ENCODE results near the gene FGF19.
A peak's percentile ranks its signal among the peaks of the same experiment; 100 is the strongest.
"Not testable (repeated sequence)": the region's sequence is repeated elsewhere in the genome, so short reads cannot be mapped to it uniquely, and the experiment has no call there.

Gene FGF19

DNA sequence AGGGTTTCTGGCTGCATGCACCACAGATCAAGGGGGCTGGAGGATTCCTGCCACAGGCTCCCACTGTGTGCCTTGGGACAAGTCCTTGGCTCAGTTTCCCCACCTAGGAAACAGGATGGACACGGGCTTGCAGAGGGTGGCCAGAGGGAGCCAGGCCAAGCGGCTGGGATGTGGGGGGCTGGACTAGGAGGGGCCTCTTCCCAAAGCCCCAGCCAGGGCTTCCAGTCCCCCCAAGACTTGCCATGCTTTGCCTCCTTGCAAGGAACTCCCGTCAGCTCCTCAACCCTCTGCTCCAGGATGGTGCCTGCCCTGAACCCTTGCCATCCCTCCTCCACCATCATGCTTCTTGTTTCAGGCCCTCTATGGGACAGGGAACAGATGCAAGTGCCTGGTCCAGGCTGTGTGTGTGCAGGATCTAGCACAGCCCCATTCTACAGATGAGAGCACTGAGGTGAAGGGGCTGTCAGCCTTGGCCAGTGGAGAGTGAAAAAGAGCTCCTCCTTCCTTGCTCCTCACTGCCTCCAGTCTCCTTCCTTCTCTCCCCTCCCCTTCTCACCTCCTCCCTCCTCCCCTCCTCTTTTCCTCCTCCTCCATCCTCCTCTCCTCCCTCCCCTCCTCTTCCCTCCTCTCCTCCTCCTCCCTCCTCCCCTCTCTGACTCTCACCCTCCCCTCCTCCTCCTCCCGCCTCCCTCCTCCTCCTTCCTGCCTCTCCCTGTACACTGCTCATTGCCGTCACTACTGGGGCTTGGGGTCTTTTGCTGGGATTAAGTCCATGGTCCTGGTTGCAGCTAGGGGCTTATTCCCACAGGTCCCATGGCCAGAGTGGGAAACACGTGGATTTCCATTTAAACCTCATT is 13.3 kb upstream of the FGF19 start:
- DNase-seq = no peak

DNA sequence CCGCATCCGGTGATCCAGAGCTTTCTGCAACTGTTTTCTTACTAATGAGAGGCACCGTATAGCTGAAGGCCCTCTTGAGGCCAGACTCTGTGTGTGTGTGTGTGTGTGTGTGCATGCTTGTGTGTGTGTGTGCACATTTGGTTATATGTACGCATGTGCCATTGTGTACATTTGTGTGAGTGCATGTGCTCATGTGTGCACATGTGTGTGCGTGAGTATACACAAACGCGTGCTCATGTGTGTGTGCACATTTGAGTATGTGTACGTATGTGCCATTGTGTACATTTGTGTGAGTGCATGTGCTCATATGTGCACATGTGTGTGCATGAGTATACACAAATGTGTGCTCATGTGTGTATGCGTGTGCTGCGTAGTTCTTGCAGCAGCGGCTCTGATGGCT is 12.3 kb upstream of the FGF19 start:
- DNase-seq = no peak

DNA sequence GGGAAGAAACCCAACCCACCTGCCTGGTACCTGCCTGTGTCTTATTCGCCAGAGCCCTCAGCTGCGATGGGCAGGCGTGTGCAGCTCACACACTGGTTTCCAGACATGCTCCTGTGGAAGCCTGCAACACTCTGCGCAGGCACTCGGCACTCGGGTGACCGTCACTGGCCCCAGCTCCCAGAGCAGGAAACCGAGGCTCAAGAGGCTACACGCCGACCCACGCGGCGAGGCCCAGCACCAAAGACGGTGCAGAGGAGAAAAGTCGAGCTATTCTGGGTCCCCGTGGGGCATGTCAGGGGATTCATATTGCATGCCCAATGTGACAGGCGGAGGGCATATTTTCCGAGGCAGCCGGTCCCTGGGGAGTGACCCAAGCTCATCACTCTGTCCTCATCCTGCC is 11.6 kb upstream of the FGF19 start:
- DNase-seq = no peak

DNA sequence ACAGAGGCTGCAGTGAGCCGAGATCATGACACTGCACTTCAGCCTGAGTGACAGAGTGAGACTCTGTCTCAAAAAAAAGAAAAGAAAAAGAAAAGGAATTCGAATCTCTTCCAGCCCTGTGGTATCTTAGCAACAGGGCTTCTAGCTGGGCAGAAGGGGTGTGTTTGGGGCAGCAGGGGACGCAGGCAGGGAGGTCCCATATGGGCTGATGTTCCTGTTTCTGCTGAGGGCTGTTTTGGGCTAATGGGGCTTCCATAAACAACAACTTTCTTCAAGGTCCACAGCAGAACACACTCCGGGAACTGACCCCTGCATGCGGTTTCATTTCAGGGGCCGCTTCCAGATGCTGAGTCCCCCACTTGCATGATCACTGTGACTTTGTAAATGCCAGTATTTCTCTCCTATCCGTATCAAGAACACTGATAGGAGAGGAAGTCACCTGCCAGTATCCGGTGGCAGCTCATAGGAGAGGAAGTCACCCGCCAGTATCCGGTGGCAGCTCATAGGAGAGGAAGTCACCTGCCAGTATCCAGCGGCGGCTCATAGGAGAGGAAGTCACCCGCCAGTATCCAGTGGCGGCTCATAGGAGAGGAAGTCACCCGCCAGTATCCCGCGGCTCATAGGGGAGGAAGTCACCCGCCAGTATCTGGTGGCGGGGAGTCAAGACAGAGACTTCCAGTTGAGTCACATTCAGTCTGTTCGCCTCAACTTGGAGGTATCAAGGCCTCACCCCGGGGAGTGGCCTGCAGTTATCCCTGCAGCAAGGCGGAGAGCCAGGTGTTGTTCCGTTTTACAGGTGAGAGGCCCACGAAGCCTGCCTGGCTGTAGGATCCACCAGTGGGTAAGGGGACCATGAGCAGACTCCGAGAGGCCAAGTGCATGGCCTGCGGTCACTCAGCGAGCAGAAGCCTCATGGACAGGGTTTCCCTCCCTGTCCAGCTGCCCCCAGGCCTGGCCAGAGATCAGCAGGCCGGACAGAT is 8.3 kb upstream of the FGF19 start:
- DNase-seq = no peak

DNA sequence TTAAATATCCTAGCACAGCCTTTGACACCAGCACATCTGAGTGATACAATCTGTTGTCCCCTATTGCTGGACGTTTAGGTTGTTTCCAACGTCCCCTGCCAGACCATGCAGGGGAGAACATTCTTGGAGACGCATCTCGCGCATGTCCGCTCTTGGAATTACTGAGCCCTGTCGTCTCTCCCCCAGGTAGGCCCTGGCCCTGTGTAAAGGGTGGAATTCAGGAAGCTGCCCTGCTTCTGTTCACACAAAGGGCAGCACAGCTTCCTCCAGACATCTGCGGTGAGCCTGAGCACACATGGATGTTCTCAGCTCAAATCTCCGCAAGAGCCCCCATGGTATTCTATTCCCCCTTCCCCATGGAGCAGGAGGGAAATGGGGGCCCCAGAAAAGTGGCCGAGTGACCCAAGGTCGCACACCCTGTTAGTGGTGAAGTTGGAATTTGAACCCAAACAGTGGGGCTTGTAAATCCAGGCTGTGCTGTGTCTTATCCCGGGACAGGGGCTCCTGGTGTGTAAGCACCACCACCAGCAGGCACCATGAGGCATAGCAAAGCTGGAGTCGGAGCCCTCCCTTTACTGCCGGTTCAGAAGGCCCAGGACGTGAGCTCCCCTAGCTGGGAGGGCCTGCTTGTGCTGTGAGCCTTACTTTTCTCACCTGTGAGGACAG is 5.0 kb upstream of the FGF19 start:
- DNase-seq = no peak

DNA sequence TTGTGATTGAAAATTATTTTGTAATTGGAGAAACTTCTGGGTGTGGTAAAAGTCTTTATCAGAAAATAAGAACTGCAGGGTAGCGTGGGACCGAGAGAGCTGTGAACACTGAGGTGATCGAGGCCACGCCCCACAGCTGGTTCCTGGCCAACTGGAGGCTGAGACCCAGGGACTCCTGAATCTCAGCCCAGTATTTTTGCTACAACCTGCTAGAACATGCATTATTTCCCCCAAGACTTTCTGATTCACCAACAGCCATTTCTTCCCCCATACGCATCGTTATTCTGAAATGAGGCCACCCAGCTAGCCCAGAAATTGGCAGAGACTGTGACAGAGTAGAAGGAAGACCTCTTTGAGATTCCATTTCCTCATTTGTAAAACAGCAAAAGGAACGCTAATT is 3.4 kb upstream of the FGF19 start:
- DNase-seq = peak; percentile 28

DNA sequence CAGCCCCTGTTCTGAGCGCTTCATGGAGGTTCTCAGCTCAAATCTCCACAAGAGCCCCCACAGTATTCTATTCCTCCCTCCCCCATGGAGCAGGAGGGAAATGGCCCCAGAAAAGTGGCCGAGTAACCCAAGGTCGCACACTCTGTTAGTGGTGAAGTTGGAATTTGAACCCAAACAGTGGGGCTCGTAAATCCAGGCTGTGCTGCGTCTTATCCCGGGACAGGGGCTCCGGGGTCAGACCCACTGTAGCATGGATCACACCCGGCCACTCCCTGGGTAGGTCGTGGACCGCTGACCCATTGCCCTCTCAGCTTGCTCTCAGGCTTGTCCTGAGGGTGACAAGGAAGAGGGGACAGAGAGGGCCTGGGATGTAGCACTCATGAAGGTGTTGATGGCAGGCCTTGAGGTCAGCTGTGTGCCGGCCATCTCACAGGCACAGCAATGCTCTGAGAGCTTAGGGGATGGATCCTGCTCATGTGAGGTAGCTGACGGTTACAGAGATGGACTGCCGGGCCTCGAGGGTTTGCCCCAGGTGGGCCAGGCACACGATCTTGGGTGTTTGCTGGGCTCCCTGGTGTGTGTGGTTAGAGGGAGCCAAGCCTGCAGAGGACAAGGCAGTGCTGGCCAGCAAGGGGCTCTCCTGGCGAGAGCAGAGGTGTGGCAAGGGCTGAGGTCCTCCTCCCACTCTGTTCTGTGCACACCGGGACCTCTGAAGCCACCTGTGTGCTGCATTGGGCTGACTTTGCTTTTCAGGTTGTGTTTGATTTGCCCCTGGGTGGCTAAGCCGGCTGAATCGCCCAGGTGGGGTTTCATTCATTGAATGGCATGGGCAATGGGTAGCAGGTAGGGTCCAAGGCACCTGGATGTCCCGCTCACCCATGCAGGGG is 2.3 kb upstream of the FGF19 start:
- no peak for DNase-seq

DNA sequence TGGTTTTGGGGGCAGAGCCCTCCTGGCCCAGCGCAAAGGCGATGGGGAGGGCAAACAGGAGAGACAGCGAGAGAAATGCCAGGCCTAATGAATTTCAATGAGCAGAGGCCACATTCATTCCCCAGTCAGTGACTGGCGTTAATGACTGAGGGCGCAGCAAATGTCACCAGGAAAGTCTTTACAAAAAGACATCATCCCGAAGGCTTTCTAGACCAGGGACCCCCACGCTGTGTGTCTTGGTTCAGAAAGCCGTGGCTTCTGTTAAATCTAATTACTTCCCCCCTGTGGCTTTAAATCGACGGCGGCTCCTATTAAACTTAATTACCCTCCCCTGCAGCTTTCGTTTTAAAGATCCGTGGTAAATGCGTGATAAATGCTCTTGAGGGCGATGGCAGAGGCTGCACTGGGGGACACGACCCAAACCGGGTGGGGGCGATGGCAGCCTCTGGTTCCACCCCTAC is 1.6 kb upstream of the FGF19 start:
- DNase-seq = no peak

DNA sequence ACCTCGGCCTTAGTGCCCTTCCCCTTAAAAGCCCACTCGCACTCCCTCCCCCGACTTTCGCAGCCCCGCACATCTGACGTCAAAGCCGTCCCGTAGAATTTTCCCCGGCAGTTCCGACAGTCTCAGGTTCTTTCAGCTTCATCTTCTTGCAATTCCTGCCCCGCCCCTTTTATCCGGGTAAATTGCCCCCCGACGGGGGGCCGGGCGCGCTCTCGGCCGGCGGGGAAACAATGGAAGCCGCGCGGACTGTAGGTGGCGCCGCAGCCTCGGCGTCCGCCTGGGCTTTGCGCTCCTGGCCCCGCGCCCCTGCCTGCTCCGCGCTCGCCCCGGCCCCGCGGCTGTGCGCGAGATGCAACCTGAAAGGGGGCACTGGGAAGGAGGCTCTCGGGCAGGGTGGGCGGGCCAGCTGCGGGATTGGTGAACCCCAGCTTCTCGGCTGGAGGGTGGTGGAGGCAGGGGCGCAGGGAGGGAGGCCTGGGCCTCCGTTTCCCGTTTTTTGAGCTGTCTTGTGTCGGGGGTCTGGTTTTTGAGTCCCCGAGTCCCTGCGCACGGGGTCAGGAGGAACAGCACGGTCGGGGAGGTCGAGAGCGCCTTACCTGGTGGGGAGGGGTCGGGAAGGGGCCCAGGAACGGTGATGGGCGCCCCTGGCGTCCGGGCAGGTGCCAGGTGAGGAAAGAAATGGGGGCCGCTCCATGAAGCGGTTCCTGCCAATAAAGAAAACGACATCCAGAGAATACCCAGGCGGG is 859 bp upstream of the FGF19 start:
- peak; percentile 32 for DNase-seq

DNA sequence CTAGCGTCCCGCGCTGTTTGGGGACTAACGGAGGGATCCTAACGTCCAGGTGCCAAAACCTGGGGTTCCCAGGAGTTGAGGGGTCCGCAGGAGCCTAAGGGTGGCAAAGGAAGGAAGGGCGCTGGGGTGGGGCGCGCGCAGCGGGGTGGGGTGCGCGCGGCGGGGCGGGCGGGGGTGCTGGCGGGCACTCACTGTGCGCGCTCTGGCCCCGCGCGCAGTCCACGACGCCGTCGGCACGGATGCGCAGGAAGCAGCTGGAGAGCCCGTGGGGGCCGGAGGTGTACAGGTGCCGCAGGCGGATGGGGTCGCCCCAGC is 412 bp downstream of the FGF19 start:
- DNase-seq = no peak

DNA sequence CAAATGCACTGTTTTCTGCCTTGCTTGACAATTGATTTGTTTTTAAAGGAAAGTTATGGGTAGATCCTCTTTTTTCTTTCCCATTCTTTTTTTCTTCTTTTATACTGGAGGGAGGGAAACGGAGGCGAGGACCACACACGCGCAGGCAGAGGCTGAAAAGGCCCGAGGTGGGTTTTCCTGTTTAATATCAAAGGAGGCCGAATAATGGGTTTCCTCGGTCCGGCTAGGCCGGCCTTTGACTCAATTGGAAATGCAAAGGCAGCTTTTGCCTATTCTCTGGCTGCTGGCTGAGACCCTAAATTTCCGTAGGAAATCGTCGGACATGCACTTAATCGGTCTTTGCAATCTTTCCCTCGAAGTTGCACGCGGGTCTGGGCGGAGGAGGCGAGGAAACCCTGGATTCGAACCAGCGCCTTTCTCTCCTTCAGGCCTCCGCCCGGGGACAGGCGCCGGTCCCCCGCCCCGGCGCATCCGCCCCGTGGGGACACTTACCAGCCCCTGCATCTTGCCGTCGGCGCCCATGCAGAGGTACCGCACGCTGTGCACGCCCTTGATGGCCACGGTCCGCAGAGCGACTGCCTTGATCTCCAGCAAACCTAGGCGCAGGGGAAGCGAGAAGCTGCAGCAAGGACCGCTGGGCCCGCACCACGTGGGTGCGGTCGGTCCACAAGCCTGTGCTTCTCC is 911 bp downstream of the FGF19 start:
- no peak for DNase-seq

DNA sequence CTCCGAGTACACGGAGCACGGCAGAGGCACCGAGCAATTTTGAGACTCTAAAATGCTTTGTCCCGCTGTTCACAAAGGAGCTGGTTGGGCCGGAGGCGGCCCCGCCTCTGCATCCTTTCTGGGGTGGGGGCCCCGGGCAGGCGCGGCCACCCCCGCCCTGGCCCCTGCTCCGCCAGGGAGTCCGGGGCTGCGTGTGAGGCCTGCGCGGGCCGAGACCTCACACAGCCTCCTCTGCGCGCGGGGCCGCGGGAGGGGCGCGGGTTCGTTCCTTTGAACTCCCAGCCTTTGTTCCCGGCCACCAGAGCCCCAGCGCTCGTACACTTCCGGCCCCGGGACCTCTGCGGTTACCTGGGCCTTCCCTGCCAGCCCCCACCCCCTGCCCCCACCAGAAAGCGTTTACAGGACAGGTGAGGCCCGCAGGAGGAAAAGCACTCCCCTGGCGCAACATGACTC is 1.6 kb downstream of the FGF19 start:
- DNase-seq = no peak

DNA sequence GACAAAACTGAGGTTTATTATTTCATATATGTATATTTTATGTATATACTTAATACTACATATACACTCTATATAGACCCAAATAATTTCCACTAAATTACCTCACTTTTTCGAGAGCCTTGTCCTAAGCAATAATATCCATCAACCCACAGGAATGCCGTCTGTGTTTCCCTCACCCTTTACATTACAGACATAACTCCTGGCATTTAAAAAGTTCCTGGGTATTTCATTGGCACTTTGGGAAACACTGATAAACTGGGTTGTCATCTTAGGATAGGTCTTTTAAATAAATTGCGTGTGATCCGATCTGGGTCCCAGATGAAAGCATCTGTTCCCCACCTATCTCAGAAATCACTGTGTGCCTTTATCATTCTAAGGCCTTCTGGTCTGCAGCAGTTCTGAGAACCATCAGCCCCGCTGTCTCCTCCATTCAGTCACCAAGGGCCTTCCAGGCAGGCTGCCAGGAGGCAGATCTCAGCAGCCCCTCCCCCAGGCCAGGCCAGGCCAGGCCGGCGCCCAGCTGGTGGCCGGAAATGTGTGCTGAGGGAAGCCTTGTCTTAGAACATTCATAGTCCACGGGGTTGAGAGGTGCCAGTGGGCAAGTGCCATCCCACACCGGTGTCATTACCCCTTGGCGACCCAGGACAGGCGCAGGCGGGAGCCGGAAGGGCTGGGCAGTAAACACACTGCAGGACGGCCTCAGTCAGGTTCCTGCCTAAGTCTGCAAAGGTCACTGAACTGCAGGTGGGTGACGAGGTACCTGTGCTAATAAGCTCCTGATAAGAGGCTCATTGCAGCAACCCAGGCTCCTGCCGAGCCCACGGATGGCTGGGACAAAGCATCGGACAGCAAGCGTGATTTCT is 3.3 kb downstream of the FGF19 start:
- DNase-seq = peak; percentile 37

DNA sequence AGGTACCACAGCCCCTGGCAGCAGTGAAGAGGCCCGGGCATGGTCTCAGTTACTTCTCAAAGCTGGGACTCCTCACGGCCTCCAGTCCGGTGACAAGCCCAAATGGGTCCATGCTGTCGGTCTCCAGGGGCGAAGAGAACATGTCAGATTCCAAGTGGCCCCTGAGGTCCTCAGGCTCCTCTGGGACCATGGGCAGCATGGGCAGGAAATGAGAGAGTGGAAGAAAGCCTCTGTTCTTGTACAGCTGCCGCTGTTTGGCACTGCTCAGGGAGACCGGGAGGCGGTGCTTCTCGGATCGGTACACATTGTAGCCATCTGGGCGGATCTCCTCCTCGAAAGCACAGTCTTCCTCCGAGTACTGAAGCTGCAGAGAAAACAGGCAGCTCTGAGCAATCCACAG is 4.6 kb downstream of the FGF19 start:
- no peak for DNase-seq

DNA sequence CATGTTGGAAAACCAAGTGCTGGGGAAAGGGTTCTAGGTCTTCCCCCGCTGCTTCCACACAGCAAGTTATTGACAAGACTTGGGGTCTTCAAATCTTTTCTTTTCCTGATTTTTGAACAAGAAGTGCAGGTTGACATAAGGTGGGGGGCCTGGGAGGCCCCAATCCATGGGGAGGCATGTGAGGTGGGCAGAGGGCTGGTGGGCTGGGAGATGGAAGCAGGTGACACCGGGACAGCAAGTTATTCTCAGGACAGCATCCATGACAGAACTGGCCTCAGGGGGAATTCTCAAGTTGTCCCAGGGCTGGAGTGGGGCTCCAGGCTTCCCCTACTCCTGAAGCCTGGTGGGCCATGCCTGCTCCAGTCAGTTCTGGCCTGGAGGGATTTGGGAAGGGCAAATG is 5.5 kb downstream of the FGF19 start:
- DNase-seq = no peak

DNA sequence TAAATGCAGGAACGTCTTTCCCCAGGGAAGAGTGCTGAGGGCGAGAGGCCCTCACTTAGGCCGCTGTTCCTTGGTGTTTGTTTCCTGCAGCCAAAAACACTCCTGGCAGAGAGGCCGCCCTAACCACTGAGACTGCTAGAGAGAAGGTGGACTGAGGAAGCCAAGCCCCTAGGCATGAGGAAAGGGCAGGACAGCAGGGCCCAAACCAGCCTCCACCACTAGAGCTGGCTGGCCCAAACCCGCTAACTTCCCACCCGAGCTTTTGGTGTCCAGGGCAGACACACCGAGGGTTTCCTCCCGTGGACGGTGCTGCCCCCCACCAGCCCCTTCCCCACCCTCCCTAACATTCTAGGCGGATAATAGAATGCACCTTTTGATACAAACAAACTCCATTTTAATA is 6.0 kb downstream of the FGF19 start:
- DNase-seq = no peak

DNA sequence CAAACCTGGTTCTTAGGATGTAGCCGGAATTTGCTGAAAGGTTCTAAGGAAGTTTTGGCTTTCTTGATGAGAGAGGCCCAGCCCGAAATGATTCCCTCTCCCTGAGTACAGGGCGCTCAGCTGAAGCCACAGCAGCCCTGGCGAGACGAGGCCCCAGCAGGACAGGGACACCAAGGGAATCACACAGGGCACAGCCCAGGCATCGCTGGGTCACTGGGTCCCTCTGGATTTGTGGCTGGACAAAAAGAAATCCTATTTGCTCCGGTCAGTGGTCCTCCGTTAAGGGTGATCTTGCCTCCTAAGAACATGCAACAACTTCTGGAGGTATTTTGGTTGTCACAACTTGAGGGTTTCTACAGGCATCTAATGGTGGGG is 6.4 kb downstream of the FGF19 start:
- no peak for DNase-seq

DNA sequence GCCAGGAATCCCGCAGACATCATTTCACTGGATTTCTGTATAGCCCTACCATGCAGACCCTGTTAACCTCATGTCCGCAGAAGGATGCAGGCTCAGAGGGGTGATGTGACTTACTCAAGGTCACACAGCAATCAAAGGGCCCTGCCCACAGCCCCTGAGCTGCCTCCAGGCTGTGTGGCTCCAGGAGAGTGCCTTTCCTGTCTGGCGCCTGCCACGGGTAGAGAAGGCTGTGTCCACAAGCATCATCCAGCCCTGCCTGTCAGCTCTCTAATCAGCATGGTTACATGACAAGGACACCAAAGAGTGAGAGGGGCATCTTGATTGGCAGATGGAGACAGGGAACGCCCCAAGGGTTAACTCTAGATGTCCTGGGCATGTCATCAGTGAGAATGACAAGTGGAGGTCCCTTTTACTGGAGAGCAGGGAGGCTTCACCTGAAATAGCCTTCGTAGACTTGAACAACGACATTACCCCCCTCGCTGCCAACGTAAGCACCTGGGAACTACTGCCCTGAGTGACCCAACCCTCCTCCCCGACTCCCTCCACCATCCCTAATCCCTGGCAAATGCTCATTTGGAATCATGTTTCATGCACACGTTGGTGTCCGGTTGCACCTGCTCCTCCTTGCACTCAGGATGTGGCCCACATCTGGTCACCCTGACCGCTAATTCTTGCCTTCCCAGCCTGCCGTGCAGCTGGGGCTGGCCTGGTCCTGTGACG is 6.9 kb downstream of the FGF19 start:
- DNase-seq = no peak

DNA sequence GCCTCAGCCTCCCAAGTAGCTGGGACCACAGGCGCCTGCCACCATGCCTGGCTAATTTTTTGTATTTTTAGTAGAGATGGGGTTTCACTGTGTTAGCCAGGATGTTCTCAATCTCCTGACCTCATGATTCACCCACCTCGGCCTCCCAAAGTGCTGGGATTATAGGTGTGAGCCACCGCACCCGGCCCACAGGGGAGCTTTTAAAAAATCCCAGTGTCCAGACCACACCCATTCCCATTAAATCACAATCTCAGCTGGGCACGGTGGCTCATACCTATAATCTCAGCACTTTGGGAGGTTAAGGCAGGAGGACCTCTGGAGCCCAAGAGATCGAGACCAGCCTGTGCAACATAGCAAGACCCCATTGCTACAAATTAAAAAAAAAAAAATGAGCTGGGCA is 7.8 kb downstream of the FGF19 start:
- not testable (repeated sequence) for DNase-seq

All from hematopoietic multipotent progenitor cell treated with erythropoietin and hydrocortisone succinate and interleukin-3 and kit ligand, for 6 days (in vitro differentiated cells).